Neural progenitor cell (in vitro differentiated cells): Measurements from ENCODE around the gene FOXO6. TPM values are rescaled to one million over a fixed set of nuclear protein-coding genes. Genes with fewer than 3 reads are reported as not detected.

Experiments used
- DNase-seq: peaks from one replicate; pipeline ENCODE4 v3.0.0-alpha.2; 2016; ENCODE audit warnings: low spot score
- H2AFZ ChIP-seq: fragments of 200-600 bp; sonication (generic); replicated peaks from 2 replicates; pipeline ENCODE4 v1.6.1; 2016; ENCODE audit warnings: antibody characterized with exemption
- H3F3A ChIP-seq: fragments of 200-600 bp; sonication (generic); 2 replicates; pipeline ENCODE4 v1.6.1; 2016; ENCODE audit warnings: antibody characterized with exemption, low read depth
- H3K27ac ChIP-seq: fragments of 200-600 bp; sonication (generic); 2 replicates; pipeline ENCODE4 v1.5.1; 2016; ENCODE audit warnings: mild to moderate bottlenecking
- H3K27me3 ChIP-seq: fragments of 200-600 bp; sonication (generic); 2 replicates; pipeline ENCODE4 v1.6.1; 2016; ENCODE audit warnings: mild to moderate bottlenecking, moderate library complexity
- H3K36me3 ChIP-seq: fragments of 200-600 bp; sonication (generic); 2 replicates; pipeline ENCODE4 v1.5.1; 2016
- H3K4me1 ChIP-seq: fragments of 200-600 bp; sonication (generic); 2 replicates; pipeline ENCODE4 v1.6.1; 2016; ENCODE audit warnings: mixed run types
- H3K4me2 ChIP-seq: fragments of 200-600 bp; sonication (generic); 2 replicates; pipeline ENCODE4 v1.6.1; 2016
- H3K4me3 ChIP-seq: fragments of 200-600 bp; sonication (generic); 2 replicates; pipeline ENCODE4 v1.5.1; 2016
- H3K79me2 ChIP-seq: fragments of 200-600 bp; sonication (generic); 2 replicates; pipeline ENCODE4 v1.6.1; 2016; ENCODE audit warnings: low read depth
- H3K9ac ChIP-seq: fragments of 200-600 bp; sonication (generic); 2 replicates; pipeline ENCODE4 v1.6.1; 2016
- H3K9me3 ChIP-seq: fragments of 200-600 bp; sonication (generic); 2 replicates; pipeline ENCODE4 v1.5.1; 2016; ENCODE audit warnings: low read depth
- H4K20me1 ChIP-seq: fragments of 200-600 bp; sonication (generic); 2 replicates; pipeline ENCODE4 v1.6.1; 2016; ENCODE audit warnings: low read depth
- H3K27ac Mint-ChIP-seq: 3 replicates; pipeline ENCODE4 v1.8.0; 2021; ENCODE audit warnings: mixed read lengths
- H3K27me3 Mint-ChIP-seq: 2 replicates; pipeline ENCODE4 v1.8.0; 2022; ENCODE audit warnings: low read depth, mild to moderate bottlenecking, inconsistent platforms, moderate library complexity, mixed read lengths; ENCODE audit not compliant: insufficient read depth
- H3K36me3 Mint-ChIP-seq: 3 replicates; pipeline ENCODE4 v1.8.0; 2021; ENCODE audit warnings: mixed read lengths
- H3K4me1 Mint-ChIP-seq: 3 replicates; pipeline ENCODE4 v1.8.0; 2021; ENCODE audit warnings: mixed read lengths
- H3K4me3 Mint-ChIP-seq: 3 replicates; pipeline ENCODE4 v1.8.0; 2021; ENCODE audit warnings: mild to moderate bottlenecking, moderate library complexity, mixed read lengths
- H3K9me3 Mint-ChIP-seq: 3 replicates; pipeline ENCODE4 v1.8.0; 2020; ENCODE audit warnings: mixed read lengths
- CTCF ChIP-seq: fragments of 200-600 bp; sonication (generic); IDR thresholded peaks from 2 replicates; pipeline ENCODE4 v1.5.1; 2017; ENCODE audit warnings: antibody characterized with exemption, mild to moderate bottlenecking
- EZH2 ChIP-seq: fragments of 200-600 bp; sonication (generic); IDR thresholded peaks from 2 replicates; pipeline ENCODE4 v1.6.1; 2017; ENCODE audit warnings: antibody characterized with exemption, mild to moderate bottlenecking, moderate library complexity
- EZH2phosphoT487 ChIP-seq: fragments of 200-600 bp; sonication (generic); IDR thresholded peaks from 2 replicates; pipeline ENCODE4 v1.6.1; 2017; ENCODE audit warnings: antibody characterized with exemption
- total RNA-seq: library from RNA; depleted of rRNA; stranded (reverse); fragments of >200 nt; gene quantifications from 2 replicates; pipeline ENCODE4 v1.2.3, GENCODE V29; 2015; ENCODE audit warnings: low replicate concordance

FOXO6 gene
- total RNA-seq, 1 donor from 2014 or later, result not detected

DNA sequence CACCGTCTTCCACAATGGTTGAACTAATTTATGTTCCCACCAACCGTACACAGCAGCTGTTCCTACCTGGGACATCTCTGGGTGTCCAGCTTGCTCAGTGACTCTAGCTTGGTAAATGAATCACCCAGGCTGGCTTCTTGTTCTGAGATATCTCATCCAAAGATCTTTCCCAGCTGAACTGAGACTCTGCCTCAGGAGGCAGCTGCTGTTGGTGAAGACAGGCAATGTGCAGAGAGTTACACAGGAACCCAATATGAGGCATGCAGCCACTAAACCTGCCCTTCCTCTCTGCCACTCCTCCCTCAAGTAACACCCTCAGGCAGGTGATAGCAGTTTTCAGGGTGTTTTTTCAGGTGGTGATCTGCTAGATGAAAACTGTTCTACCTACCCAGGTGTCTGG is 14.0 kb upstream of the FOXO6 start:
- Mint-ChIP-seq H3K36me3 (no peaks in the 10 kb centered on the region), H3K27ac (no peak overlapping the region), H3K27me3 (peaks cover 7% of the 10 kb centered on the region), H3K4me3 (no peak overlapping the region), H3K9me3 (no peaks in the 10 kb centered on the region), H3K4me1 (no peaks in the 10 kb centered on the region)
- H3K4me1 ChIP-seq, result no peaks in the 10 kb centered on the region
- no peaks in the 10 kb centered on the region for H3K36me3 ChIP-seq
- H3K4me3 ChIP-seq, result no peak overlapping the region
- H3K27ac ChIP-seq, result no peak overlapping the region
- no peaks in the 10 kb centered on the region for H3K79me2 ChIP-seq
- no peak overlapping the region for H2AFZ ChIP-seq
- H3K4me2 ChIP-seq, result no peak overlapping the region
- TF ChIP-seq CTCF (no peak), EZH2phosphoT487 (no peak), EZH2 (no peak)
- no peak for DNase-seq
- H3K9ac ChIP-seq, result no peak overlapping the region
- H3K9me3 ChIP-seq, result no peaks in the 10 kb centered on the region
- no peaks in the 10 kb centered on the region for H3K27me3 ChIP-seq
- H4K20me1 ChIP-seq, result no peaks in the 10 kb centered on the region
- H3F3A ChIP-seq, result no peaks in the 10 kb centered on the region

- H3K79me2 ChIP-seq, result no peaks in the 10 kb centered on the region
- H3K36me3 ChIP-seq, result no peaks in the 10 kb centered on the region
- peaks cover 7% of the 10 kb centered on the region for H3K27me3 Mint-ChIP-seq
- no peak overlapping the region for H3K4me2 ChIP-seq
- no peaks in the 10 kb centered on the region for H3K27me3 ChIP-seq
- H3K4me3 ChIP-seq, result no peak overlapping the region
- no peak overlapping the region for H3K27ac Mint-ChIP-seq
- no peaks in the 10 kb centered on the region for H3K4me1 ChIP-seq
- no peaks in the 10 kb centered on the region for H3K4me1 Mint-ChIP-seq
- H3K27ac ChIP-seq, result no peak overlapping the region
- no peaks in the 10 kb centered on the region for H3K9me3 ChIP-seq
- H4K20me1 ChIP-seq, result no peaks in the 10 kb centered on the region
- no peak overlapping the region for H2AFZ ChIP-seq
- no peak for TF ChIP-seq CTCF
- no peak for TF ChIP-seq EZH2phosphoT487
- no peak for TF ChIP-seq EZH2
- no peaks in the 10 kb centered on the region for H3F3A ChIP-seq
- H3K4me3 Mint-ChIP-seq, result no peak overlapping the region
- H3K36me3 Mint-ChIP-seq, result no peaks in the 10 kb centered on the region
- DNase-seq, result no peak
- H3K9me3 Mint-ChIP-seq, result no peaks in the 10 kb centered on the region
- H3K9ac ChIP-seq, result no peak overlapping the region
These were observed 12.8 kb upstream of the FOXO6 start for GRCh38 chr1:41348394-41348793.

DNA sequence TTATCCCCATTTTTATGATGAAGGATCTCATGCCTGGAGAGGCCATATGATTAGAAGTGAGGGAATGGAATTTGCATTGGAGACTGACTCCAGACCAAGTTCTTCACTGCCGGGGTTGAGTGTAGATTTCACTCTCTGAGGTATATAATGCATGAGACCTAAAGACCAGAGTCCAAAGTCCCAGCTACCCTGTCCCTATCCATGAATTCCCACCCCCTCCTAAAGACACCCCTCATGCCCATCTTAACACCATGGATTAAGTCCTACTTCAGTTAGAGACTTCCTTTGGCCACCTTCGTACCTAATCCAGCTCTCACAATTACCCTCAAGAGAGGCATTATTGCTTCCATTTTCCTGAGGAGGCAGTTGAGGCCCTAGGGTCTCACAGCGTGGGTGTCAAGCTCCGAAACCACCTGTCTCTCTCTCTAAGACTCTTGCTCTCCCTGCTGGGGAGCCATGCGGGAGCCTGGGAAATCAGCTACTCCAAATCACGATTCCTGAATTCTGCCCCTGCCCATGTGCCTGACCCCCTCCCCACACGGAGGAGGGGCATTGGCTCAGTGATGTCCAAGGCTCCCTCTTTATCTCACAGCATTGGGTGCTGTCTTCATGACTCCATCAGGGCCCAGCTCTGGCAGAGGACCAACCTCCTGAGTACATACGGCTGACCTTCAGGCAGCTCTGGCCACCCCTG is 11.7 kb upstream of the FOXO6 start:
- TF ChIP-seq EZH2 (no peak), EZH2phosphoT487 (no peak), CTCF (no peak)
- H3K4me1 Mint-ChIP-seq, result peaks cover 5% of the 10 kb centered on the region
- Histone ChIP-seq H3K27ac (no peak overlapping the region), H3K79me2 (no peaks in the 10 kb centered on the region), H3K36me3 (no peaks in the 10 kb centered on the region), H3K4me1 (no peaks in the 10 kb centered on the region), H2AFZ (no peak overlapping the region), H3K4me2 (no peak overlapping the region), H3K9me3 (no peaks in the 10 kb centered on the region), H3K9ac (no peak overlapping the region), H3K4me3 (no peak overlapping the region), H4K20me1 (no peaks in the 10 kb centered on the region), H3K27me3 (no peaks in the 10 kb centered on the region), H3F3A (no peaks in the 10 kb centered on the region)
- H3K4me3 Mint-ChIP-seq, result no peak overlapping the region
- H3K27ac Mint-ChIP-seq, result no peak overlapping the region
- no peaks in the 10 kb centered on the region for H3K9me3 Mint-ChIP-seq
- no peak for DNase-seq
- H3K36me3 Mint-ChIP-seq, result no peaks in the 10 kb centered on the region
- H3K27me3 Mint-ChIP-seq, result peaks cover 8% of the 10 kb centered on the region
